ENCODE measurements around the gene NRAP.

GRCh38 chr10:113552701-113553100, 111.1 kb downstream of the NRAP start, which contains the start of gene HABP2:
- TF ChIP-seq EP300 (IDR thresholded peaks at IDR 0.05) (no peak), CTCF (IDR thresholded peaks at IDR 0.05) (no peak), POLR2A (IDR thresholded peaks at IDR 0.05) (no peak)
